Caki2 (cell line): ENCODE measurements around the gene SLC1A7. TPM values are rescaled to one million over a fixed set of nuclear protein-coding genes. Genes with fewer than 3 reads are reported as not detected.

ENCODE experiments used
- DNase-seq: peaks from one replicate; pipeline ENCODE4 v3.0.0-alpha.2; 2015; ENCODE audit warnings: low read depth
- in situ Hi-C: cut with HindIII; loops from 2 replicates; pipeline ENCODE4 v1.10.0; 2016; ENCODE audit warnings: low sequenced_read_pairs, low pct_unique_long_range_greater_than_20kb, mixed read lengths
- total RNA-seq: library from RNA; depleted of rRNA; stranded (reverse); fragments of >200 nt; shearing (Covaris generic); gene quantifications from 2 replicates; pipeline ENCODE4 v1.2.3, GENCODE V29; 2014; ENCODE audit warnings: low replicate concordance

The SLC1A7 gene
- total RNA-seq, 1 experiment from 2014 or later: not detected

DNA sequence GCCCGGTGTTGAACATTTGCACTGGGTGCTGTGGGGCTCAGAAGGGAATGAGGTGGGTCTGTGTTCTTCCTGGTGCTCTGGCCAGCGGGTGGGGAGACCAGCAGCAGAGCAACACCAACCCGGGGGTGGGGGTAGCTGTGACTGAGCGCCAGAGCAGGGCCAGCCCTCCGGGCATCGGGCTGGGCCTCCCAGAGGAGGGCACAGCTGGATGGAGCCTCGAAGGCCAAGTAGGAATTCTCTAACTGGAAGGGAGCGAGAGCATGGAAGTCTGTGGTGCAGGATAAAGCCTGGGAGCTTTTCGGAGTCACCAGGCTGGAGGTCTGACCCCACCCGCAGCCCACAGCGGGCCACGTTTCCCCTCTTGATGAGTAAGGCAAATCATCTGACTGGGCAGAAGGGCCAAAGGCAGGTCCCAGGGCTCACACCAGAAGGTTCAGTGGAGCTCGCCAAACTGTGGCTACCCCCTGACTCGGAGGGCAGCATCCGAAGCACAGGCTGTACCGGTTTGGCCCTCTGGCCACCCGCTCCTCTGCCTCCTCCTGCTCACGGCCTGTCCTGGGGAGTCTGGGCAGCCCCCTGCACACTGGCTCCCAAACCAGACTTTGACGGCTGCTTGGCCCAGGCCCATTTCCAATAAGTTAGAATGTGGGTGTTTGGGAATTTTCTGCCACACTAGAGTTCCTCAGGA lies 18.8 kb downstream of the SLC1A7 start:
- in situ Hi-C loops: no loop called here
- no peak for DNase-seq

DNA sequence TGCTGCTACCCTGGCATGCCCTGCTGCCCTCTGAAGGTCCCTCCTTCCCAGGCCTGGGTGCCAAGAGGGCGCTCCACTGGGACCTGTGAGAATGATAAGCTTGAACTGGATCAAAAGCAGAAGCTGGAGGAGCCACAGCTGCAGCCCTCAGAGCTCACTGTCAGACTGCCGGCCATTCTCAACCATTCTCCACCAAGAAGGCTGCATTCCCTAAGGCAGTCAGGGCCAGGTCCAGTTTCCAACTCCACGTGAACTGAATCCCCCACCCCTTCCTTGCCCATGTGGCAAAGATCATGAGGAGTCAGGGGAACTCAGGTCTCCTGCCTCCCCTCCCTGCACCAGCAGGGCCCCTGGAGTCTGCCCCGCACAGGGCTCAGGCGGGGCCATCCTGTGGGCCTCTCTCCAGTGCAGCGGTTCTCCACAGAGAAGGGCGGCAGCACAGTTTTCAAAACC lies 19.5 kb downstream of the SLC1A7 start:
- DNase-seq: no peak
- in situ Hi-C loops: no loop called here

DNA sequence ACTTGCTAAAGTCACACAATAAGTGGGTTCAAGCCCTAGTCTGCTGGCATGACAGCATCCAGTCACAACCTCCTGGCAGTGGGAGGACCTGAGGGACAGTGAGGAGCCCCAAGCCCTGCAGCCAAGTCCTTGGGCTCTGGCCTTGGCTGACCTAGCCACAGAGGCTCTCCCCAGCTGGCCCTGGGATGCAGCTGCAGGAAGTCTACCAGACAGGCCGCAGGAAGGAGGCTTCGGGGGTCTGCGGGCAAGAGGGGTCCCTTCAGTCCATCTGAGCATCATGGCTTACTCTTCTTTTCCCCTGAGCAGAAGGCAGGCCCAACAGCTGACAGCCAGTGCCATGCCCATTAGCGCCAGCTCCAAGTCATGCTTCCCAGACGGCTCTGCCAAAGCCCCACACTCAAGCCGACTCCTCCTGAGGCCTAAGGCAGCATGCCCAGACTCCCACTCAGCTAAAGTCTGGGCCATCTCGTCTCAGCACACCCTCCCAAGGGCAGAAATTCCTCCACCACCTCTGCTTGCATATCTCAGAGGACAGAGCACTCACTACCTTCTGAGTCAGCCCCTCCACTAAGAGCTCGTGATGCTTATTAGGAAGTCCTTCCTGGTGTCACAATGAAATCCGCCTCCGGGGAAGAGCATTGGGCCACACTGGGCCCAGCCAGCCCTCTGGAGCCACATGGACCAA lies 20.1 kb downstream of the SLC1A7 start:
- in situ Hi-C loops: no loop called here
- DNase-seq: no peak

DNA sequence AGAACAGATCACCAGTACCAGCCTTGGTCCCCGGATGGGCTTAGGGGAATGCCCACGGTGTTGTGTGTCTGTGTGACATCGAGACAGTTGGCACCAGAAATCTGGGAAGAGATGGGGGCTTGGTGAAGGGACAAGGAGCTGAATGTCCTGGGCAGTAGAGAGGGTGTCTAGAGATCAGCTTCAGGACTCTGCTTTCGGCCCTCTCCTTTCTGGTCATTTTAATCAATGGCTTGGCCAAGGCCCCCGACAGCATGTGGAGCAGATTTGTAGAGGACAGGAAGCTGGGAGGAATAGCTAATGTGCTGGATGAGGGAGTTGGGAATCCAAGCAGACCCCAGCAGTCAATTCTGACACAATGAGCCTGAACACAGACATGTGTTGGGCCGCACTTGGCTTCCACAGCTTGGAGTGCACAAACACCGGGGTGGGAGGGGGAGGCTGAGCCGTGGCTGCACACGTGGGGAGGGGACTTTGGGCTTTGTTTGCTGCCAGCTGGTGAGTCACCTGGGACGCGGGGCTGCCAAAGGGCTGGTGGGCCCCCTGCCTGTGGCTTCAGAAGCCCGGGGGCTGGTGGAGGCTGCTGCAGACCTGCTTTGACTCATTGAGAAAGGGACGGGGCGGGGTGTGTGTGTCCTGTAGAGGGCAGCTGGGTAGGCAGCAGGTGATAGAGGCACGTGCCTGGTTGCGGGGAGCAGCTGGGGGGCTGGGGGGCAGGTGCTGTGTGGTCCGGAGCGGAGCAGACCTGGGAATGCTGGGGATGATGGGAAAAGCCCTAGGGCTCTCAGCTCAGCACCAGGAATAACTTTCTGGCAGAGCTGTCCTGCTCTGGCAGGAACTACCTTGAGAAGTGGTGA lies 20.9 kb downstream of the SLC1A7 start:
- in situ Hi-C loops: no loop called here
- no peak for DNase-seq

DNA sequence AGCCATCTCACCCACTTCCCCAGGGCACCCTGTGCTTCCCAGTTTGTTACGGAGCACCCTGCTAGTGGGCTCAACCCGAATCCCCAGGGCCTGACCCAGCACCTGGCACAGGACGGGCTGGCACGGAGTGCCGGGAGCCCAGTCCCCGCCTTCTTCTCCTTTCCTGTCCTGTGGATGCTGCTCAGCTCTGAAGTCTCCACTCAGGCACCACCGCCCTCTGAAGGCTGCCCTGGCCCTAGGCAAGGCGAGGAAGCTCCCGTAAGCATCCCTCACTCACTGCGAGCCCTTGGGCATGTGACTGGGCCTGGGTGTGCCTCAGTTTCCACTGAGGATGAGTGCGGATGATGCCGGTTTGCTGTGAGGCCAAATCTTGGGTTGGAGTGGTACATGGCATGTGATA lies 21.8 kb downstream of the SLC1A7 start:
- no peak for DNase-seq
- in situ Hi-C loops: no loop called here

DNA sequence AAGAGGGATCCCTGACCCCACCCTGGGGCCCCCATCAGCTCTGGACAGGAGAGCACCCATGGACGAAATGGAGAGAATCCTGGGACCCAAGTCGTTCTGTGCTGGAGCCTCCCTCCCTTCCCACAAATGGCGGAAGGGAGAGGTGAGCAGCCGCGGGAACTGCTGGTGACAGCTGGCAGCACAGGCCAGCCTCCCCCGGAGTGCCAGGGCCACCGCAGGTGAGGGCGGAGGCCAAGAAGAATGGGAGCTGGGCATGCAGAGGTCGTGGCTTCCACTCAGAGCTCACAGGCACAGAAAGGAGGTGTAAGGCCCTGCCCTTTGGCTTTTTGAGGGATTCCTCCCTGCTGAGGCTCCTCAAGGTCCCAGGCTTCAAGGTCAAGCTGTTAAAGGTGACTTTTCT lies 24.6 kb downstream of the SLC1A7 start:
- DNase-seq: no peak
- in situ Hi-C loops: no loop called here

DNA sequence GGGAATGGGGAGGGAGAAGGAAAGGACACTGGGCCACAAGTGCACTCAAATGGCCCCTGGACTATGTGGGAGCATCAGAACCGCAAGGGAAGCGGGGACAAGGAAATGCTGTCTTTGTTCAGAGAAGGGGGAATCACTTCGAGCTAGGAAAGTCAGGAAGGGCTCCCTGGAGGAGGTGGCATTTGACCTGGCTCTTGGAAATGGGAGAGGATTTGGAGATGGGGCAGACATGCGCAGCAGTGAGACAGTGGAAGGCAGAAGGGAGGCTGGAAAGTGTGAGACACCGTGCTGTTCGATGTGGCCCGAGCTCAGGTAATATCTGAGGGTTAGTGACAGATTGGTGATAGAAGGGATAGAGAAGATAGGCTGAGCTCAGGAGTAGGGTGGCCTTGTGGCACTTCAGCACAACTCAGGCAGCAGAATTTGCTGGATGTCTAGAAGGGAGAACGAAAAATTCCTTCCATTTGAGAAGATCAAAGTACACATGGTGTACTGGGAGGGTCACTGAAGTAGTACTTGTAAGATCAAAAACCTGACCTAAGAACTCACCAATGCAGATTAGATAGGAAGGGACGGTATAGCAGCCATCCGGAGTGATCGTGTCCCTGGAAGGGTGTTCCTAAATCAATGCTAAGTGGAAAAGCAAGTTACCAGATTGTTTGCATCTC lies 25.4 kb downstream of the SLC1A7 start:
- DNase-seq: no peak
- in situ Hi-C loops: no loop called here

DNA sequence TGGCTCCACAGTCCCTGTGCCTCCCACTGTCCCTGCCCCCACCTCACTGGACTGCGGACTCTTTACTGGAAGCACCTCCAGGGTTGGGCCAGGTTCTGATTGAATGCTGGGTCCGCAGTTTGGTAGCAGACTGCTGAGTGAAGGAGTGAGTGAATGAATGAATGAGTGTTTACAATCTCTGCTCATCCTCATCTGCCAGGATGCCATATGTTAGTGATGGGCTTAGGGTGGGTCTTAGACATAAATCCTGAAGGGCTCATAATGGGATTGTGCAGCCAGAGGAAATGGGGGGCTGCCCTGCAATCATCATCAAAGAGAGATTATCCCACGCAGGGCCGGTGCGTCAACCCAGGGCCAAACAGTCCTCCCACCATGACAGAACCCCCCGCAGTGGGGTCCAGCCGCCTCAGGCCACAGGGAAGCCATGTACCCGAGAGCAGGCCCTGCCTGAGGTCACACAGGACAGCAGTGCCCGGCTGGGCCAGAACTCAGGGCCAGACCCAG lies 26.1 kb downstream of the SLC1A7 start:
- in situ Hi-C loops: no loop called here
- DNase-seq: no peak

DNA sequence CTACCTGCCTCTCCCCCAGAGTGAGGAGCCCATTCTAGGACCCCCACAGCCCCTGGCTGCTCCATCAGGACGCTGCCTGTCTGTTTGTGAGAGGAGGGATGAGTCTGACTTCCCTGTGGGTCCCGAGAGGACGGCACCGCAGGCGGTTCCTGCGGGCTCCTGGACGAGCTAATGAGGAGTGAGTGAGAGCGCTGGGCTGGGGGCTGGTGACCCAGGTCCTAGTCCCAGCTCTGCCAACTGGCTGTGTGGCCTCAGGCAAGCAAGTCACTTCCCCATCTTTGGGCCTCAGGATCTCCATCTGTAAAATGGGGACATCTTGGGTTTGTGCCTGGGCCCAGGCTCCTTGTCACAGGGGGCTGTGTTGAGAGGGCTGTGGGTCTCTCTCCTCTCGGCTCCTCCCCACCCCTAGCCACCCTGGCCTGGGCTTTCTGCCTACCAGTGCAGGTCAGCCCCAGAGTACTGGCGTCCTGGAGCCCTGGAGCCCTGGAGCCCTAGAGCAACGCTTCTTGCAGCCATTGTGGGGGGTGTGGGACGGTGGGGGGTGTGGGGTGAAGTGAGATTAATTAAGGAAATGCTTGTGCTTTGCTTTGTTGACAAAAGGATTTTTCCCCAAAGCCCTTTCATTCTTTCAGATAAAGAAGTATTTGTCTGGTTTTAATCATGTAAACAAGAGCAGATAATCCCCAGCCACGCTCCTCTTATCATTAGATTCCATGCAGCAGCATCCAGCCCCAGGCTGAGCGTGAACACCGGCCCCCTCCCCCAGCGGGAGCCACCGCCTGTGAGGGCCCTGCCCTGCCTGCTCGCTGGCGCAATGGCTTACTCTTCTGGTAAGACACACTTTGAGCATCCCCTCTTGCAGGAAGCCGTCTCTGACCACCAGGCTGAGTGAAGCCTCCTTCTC lies 26.8 kb downstream of the SLC1A7 start:
- in situ Hi-C loops: no loop called here
- DNase-seq: no peak

DNA sequence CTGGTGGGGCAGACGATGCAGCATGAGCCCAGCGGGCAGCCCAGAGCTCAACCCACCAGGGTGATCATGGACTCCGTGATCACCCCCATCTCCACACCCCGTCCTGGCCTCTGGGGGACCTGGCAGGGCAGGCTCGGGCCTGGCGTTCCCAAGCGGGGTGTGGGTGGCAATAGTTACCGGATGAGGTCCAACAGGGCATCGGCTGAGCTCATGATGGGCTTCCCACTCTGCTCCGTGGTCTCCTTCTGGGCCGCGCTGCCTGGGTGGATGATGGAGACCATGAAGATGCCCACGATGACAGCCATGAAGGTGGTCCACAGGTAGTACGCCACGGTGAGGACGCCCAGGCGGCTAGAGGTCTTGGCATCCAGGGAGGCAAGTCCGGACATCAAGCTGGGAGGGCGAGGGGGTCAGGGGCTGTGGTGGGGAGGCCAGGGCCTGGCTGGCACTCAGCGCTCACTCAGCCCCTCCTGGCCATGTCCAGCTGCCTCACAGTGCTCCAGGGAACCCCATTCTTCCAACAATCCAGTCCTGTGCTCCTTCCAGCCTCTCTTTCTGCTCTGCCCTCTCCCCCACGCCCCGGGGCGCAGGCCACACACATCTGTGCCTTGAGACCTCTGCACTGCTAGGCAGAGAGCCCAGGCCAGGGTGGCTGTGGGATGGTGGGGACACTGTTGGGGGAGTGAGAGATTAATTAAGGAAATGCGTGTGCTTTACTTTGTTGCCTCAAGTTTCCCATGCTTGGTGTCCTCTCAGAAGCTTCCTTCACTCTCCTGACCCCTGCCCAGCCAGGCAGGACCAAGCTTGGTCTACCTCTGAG lies 27.6 kb downstream of the SLC1A7 start:
- no peak for DNase-seq
- in situ Hi-C loops: no loop called here

DNA sequence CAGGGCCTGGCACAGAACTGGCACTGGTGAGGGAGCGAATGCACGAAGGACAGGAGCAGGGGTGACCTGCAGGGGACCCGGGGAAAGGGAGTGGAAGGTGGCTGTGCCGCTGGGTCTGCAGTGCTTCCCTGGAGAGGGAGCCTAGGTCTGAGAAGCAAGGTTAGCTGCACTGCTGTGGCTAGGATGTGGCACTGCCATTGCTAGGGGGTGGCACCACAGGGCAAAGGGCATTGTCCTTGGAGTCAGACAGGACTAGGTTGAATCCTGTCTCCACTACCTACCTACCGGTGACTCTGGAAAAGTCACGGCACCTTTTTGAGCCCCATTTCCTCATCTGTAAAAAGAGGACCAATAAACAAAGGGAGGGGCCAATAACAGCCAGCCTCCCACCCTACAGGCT lies 28.3 kb downstream of the SLC1A7 start:
- DNase-seq: no peak
- in situ Hi-C loops: no loop called here

DNA sequence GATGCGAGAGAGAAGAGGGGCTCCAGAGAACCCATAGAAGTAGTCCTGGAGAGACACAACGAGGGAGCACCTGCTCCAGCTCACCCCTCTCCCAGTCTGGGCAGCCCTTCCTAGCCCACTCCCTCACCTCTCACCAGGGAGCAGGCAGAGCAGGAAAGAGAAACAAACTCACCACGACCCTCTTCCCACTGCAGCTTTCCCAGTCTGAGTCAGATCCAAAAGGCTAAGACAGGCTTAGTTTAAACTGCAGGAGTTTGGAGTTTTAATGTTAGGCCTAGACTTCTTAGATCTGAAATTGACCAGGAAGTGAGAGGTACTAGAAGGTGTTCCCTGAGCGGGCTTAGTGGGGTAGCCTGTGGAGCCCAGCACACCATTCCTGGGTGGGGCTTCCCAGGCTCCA lies 29.6 kb downstream of the SLC1A7 start:
- in situ Hi-C loops: no loop called here
- no peak for DNase-seq

DNA sequence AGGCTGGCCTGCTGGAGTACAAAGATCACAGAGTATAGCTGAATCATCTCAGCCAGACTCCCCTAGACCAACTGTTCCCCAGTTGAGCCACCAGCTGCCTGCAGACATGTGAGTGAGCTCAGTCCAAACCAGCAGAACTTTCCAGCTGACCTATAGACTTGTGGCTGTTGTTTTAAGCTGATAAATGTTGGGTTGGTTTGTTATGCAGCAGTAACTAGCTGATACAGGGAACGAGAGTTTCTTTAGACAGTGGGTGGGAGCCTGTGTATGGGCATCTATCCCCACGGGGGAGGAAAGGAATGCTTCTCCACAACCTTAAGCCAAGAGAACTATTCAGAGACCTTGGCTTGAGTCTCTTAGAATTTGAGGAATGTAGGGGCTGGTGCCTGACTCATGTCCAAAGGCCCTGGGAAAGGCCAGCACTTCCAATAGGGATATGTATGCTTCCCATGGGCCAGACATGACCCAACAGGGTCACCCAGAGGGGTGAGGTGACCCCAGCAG lies 30.1 kb downstream of the SLC1A7 start:
- no peak for DNase-seq
- in situ Hi-C loops: no loop called here

DNA sequence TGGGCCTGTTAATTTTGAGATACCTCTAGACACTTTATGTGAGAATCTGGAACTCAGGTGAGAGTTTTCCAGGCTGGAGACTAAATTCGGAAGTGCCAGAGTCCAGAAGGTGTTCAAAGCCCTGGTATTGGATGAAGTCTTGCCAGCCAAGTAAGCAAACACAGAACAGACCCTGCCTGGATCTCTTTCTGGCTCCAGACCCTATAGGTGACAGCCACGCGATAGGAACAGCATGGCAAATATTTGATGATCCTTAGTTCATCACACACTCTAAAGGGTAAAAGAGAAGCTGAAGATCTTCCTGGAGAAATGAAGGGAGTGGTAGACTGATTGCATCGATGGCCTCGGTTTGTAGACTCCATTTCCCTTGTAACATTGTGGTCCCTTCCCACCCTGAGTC lies 30.7 kb downstream of the SLC1A7 start:
- no peak for DNase-seq
- in situ Hi-C loops: no loop called here

DNA sequence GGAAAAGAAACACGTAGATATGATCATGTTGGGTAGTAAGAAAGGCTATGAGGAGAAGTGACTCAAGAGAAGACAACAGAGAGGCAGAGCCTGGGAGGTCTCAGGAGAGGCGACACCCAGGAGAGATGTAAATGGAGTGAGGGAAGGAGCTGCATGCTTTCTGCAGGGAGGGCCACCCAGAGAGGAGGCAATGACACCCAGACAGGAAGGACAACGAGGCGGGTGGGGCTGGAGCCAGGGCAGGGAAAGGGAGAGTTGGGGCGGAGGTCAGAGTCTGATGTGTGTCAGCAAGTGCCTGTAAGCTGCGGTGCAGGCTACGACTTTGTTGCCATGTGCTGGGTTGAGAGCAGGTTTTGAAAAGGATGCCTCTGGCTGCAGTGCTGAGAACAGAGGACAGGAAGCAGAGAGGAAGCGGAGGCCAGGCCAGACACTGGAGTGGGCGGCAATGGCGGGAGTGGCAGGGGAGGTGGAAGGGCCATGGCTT lies 31.3 kb downstream of the SLC1A7 start:
- in situ Hi-C loops: no loop called here
- no peak for DNase-seq

DNA sequence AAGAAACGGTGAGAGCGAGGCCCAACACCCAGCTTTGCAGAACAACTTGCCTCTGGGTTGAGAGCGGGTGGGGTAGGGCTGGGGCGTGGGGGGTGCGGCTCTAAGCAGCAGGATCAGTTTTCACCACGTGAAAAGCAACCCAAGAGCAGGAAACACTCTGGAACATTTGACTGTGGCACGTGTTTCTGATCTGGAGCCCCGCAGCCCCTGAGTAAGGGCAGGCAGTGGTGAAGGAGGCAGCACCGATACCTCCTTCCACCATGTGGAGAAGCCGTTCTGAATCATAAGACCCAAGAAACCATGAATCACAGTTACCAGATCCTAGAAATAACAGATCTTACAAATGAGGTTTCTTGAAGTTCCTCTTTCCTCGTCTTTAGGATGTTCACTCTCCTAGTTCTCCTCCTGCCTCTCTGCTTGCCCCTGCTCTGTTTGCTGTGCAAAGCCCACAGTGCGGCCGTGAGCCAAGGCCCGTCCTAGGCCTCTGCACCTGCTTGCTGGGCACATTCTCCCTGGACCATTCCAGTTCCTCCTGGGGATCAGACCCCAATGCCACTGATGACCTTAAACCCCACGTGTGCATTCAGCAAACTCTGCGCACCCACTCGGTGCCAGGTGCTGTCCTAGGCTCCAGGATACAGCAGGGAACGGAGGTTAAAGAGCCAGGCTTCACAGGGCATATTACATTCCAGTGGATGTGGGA lies 31.9 kb downstream of the SLC1A7 start:
- DNase-seq: no peak
- in situ Hi-C loops: no loop called here
